Amygdala (tissue), 56 donors: ENCODE data around the gene MXRA5.
A peak's percentile ranks its signal among the peaks of the same experiment; 100 is the strongest.
"Not testable (repeated sequence)": the region's sequence is repeated elsewhere in the genome, so short reads cannot be mapped to it uniquely, and the experiment has no call there.

Experiments used
- DNase-seq, 56 donors: peaks; one replicate each; lab custom pipeline; 2025; lab: John Stamatoyannopoulos, UW

The MXRA5 gene

DNA sequence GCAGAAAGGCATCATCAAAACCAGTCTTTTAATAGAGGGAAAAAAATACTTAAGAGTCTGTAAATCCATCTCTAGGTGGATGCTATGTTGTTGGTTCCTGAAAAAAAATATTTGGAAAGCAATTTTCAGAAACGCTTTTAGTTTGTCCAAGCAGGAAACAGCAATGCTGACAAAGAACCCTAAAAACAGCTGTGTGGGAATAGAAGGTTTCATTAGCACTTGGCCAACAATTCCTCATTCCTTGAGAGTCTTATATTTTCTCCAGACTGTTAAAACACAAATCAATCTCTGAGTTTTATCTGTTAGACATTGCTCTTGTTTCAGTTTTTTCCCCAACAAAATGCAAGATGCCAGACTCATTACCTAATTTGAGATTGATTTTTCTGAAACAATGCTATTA is 6.4 kb downstream of the MXRA5 start:
- DNase-seq, result no peak

DNA sequence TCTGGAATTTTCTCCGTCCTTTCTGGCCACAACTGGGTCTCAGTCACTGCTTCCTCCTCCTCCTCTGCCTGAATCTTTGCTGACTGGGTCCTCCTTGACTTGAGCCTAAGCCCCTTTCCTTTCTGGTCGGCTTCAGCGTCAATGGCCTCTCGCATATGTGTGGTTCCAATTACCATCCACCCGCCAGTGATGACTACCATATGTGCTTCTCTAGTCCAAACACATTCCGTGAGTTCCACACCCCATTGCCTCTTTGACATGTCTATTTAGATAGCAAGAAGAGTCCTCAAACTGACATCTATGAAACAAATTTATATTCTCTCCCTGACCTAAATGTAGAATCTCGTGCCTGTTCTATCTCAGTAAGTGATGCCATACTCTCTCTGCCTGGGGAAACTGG is 19.8 kb downstream of the MXRA5 start:
- no peak for DNase-seq

- DNase-seq, result no peak
Measured at GRCh38 chrX:3320471-3321046, 25.9 kb downstream of the MXRA5 start.

DNA sequence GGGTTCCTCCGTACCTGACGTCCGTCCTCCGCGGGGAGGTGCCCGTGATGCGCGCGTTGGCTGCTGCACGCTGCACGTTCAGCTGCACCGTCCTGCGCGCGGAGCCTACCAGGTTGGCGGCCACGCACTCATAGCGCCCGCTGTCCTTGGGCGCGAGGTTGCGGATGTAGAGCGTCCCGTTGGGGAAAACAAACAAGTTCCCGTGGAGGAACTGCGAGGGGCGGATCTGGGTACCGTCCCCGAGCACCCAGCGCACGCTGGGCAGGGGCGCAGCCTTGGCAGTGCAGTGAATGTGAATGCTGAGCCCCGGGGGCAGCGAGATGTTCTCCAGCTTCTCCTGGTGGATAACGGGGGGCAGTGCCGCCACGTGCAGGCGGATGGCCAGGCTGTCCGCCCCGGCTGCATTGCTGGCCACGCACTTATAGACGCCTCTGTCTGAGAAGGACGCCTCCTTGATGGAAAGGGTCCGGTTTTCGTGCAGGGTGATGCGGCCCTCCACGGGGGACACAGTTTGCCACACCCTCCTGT is 29.2 kb downstream of the MXRA5 start:
- DNase-seq, result no peak

DNA sequence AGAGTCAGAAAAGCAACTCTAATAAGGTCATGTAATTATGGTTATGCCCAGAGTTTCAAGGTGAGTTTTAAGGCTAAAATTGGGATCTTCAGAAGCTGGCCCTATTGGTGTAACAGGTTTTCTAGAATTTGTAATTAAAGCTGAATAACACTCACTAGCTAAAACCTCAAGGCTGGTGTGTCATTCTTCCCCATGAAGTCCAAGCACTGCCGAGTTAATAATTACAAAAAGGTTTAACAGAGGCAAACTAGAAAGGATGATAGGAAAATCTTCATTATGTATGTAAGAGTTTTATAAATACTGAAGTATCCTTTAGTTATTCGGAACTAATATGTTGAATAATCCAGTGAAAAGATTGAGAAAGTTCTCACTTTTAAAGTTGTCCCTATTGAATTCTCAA is 34.3 kb downstream of the MXRA5 start:
- DNase-seq, result no peak

- DNase-seq, result no peak
Measured at GRCh38 chrX:3307881-3308280, 38.6 kb downstream of the MXRA5 start.

- no peak for DNase-seq
Measured at GRCh38 chrX:3299636-3300035, 46.8 kb downstream of the MXRA5 start.

DNA sequence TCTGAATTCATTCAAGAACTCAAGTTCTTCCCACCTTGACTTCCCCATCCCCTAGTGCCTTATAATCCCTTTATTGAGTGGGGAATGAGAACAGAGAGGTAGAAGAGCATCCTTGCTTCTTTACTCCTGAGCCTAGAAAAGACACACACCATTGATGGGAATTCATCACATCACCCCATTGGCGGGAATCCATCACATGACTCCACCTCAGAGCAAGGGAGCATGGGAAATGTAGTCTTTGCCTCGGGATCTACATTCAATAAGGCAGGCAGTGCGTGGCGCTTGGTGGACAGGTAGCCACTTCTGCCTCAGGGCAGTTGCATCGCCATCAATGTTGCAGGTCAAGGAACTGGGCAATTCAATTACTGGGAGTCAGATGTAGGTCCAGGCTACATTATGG is 50.7 kb downstream of the MXRA5 start:
- no peak for DNase-seq

GRCh38 chrX:3293251-3293650 is 53.2 kb downstream of the MXRA5 start:
- DNase-seq, result no peak

GRCh38 chrX:3290561-3290960 is 55.9 kb downstream of the MXRA5 start:
- DNase-seq, result no peak

GRCh38 chrX:3286196-3286945 is 60.1 kb downstream of the MXRA5 start:
- no peak for DNase-seq

DNA sequence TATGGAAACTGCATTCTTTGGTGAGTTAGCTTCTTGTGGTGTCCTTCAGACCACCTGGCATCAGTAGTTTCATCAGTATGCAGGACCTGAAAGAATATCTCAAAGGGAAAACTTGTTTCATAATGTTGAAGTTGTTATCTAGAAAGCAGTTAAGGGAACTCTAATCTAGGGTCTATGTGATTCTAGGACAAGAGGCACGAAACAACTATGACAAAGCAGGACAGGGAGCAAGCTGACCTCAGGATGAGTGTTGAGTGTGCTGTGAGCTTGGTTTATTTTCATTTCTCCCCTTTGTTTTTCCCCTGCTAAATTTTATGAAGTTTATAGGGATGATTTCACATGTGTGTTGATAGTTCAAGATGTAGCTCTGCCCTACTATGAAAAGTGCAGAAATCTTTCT is 65.7 kb downstream of the MXRA5 start:
- DNase-seq, result no peak

DNA sequence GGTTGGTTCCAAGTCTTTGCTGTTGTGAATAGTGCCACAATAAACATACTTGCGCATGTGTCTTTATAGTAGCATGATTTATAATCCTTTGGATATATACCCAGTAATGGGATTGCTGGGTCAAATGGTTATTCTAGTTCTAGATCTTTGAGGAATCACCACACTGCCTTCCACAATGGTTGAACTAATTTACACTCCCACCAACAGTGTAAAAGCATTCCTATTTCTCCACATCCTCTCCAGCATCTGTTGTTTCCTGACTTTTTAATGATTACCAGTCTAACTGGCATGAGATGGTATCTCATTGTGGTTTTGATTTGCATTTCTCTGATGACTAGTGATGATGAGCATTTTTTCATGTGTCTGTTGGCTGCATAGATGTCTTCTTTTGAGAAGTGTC is 72.8 kb downstream of the MXRA5 start:
- not testable (repeated sequence) for DNase-seq

GRCh38 chrX:3271834-3272186 is 74.6 kb downstream of the MXRA5 start:
- no peak for DNase-seq

DNA sequence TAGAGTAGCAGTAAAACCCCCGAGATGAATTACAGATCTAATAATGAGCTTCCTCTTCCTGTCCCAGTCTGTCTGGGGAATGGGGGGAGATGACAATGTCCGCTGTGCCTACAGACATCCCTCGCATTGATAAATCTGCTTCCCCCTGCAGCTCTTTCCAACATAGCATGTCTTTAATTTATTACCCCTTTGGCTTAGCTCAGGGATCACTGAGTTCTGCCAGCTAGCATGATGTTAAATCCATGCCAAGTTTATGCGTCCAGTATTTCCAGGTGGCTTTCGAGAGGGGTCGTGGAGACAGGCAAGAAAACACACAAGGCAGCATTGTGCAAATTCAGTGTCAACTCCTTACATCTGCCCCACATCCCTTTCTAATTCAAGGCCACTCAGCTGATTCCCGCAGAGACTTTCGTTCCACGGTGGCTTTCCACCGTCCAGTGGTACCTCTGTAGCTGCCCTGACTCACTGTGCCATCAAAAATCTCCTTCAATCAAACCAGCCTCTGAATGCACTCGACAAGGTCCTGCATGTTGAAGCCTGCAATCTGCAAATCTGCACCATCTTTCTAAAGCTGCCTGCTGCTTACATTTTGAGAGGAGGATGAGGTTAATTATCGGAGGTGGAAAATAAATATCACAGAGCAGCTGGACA is 75.1 kb downstream of the MXRA5 start:
- peak in 2 of 56 donors; percentile 0 to 7 for DNase-seq

GRCh38 chrX:3268829-3269228 is 77.6 kb downstream of the MXRA5 start:
- DNase-seq, result no peak

DNA sequence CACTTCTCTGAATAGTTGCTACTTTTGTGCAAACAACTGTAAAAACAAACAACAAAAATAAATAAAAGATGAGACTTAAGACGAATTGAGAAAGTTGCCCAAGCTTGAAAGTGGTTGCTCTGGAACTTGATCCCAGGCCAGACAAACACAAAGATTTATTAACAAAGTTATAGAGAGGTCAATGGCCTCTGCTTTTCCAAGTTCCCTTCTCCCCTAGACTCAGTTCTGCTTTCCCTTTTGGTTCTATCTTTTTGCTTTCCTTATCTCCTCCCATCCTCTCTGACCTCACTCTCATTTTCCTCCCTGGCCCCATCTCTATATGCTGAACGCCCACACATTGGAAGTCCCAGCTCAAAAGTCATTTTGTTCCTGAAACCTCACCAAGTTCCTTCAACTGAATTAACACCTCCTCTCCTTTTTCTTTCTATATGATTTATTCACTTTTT is 82.7 kb downstream of the MXRA5 start:
- DNase-seq, result peak in 1 of 56 donors; percentile 7

DNA sequence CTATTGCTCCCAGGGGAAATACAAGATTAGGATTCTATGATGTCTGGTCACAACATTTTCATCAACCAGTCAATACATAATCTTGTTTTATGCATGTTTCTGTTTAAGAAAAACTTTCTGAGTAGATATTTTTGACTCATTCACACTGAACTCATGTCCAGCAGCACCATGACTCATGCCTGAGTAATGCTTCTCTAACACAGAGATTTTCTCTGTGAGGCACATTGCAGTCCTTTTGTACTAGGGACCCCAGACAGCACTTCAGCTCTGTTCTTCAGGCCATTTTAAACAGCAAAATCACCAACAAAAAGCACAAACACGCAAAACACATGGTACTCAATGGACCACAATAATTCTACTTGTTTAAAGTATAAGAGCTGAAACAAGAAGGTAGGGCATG is 83.6 kb downstream of the MXRA5 start:
- DNase-seq, result no peak
